HepG2 (cell line): ENCODE measurements around the gene SMYD4. TPM values are rescaled to one million over a fixed set of nuclear protein-coding genes. Genes with fewer than 3 reads are reported as not detected.

ENCODE experiments used
- ATAC-seq: fragments of 200-7000 bp; cut with Tn5 transposase; 3 replicates; pipeline ENCODE4 v1.9.1; 2020; ENCODE audit warnings: mild to moderate bottlenecking, moderate library complexity
- BruUV-seq: library from RNA; stranded (reverse); fragments of 400-500 nt; replicated peaks from 2 replicates; lab custom pipeline; 2021; lab: Mats Ljungman, UMichigan
- CTCF ChIA-PET: fragments of 300-600 bp; formaldehyde crosslinking; extraction: SDS; loops from one replicate; lab custom pipeline; 2021; ENCODE audit warnings: low total read pairs, inconsistent platforms, low intra/inter-chr PET ratio; lab: Yijun Ruan, JAX
- POLR2A ChIA-PET: fragments of 350-600 bp; sonication (Branson Sonifier 250); formaldehyde crosslinking; loops from one replicate; lab custom pipeline; 2020; ENCODE audit warnings: antibody characterized with exemption, inconsistent platforms; lab: Yijun Ruan, JAX
- DNase-seq: peaks from one replicate; pipeline ENCODE4 v3.0.0-alpha.2; 2015; ENCODE audit warnings: low spot score
- FAIRE-seq: peaks from 3 replicates; lab custom pipeline; 2011; peaks lifted over from hg19 to GRCh38; lab: Jason Lieb, UNC
- H2AFZ ChIP-seq: one replicate; pipeline ENCODE4 v1.6.1; 2011; ENCODE audit warnings: low read length, inconsistent platforms
- H3K27ac ChIP-seq: fragments of 300-600 bp; 3 replicates; pipeline ENCODE4 v1.8.0; 2011; ENCODE audit warnings: mixed run types, mild to moderate bottlenecking, mixed read lengths, low read length, inconsistent platforms; ENCODE audit not compliant: insufficient read depth; ENCODE audit errors: extremely low read length
- H3K27me3 ChIP-seq, 2 experiments: fragments of 200-600 bp in 1 of 2; 2 replicates in 1 of 2; 3 replicates in 1 of 2; pipeline versions ENCODE4 v1.6.0 to v1.8.0; 2011; ENCODE audit warnings: low read length in 2 of 2, mild to moderate bottlenecking in 2 of 2, moderate library complexity in 2 of 2, inconsistent platforms in 1 of 2; ENCODE audit not compliant: insufficient read depth in 2 of 2, control insufficient read depth in 1 of 2
- H3K36me3 ChIP-seq, 2 experiments: fragments of 200-600 bp in 1 of 2; replicated peaks in 1 of 2; 2 replicates in 1 of 2; 3 replicates in 1 of 2; pipeline versions ENCODE4 v1.5.1 to v1.8.0; 2011; ENCODE audit warnings: low read length in 2 of 2, inconsistent platforms in 1 of 2; ENCODE audit not compliant: insufficient read depth in 2 of 2, control insufficient read depth in 1 of 2
- H3K4me1 ChIP-seq: 2 replicates; pipeline ENCODE4 v1.5.1; 2012; ENCODE audit warnings: low read length, inconsistent platforms; ENCODE audit not compliant: insufficient read depth
- H3K4me2 ChIP-seq: 2 replicates; pipeline ENCODE4 v1.6.0; 2011; ENCODE audit warnings: low read depth, low read length, inconsistent platforms
- H3K4me3 ChIP-seq, 3 experiments: fragments of 200-600 bp in 1 of 3; sonication (generic), shearing (Covaris generic) in 1 of 3; replicated peaks in 1 of 3; 2 replicates each; pipeline ENCODE4 v1.5.1; 2011 to 2016; ENCODE audit warnings: low read length in 3 of 3, inconsistent platforms in 2 of 3, low read depth in 2 of 3, mild to moderate bottlenecking in 2 of 3, control low read depth in 1 of 3, mixed read lengths in 1 of 3; ENCODE audit not compliant: insufficient read depth in 1 of 3
- H3K79me2 ChIP-seq: one replicate; pipeline ENCODE4 v1.6.1; 2011; ENCODE audit warnings: low read length, inconsistent platforms; ENCODE audit not compliant: insufficient read depth
- H3K9ac ChIP-seq: 2 replicates; pipeline ENCODE4 v1.6.0; 2011; ENCODE audit warnings: mild to moderate bottlenecking, low read depth, low read length, inconsistent platforms; ENCODE audit not compliant: insufficient read depth
- H3K9me3 ChIP-seq: 2 replicates; pipeline ENCODE4 v1.5.1; 2012; ENCODE audit warnings: mild to moderate bottlenecking, low read length
- H4K20me1 ChIP-seq: 2 replicates; pipeline ENCODE4 v1.6.0; 2011; ENCODE audit warnings: inconsistent platforms, mild to moderate bottlenecking, low read length, moderate library complexity; ENCODE audit not compliant: insufficient read depth
- CEBPZ ChIP-seq: IDR thresholded peaks from 2 replicates; pipeline ENCODE4 v1.6.1; 2012; ENCODE audit warnings: low read length, improper control_type of control experiment
- E2F1 ChIP-seq: sonication (generic); formaldehyde crosslinking; IDR thresholded peaks from 2 replicates; pipeline ENCODE4 v1.5.0; 2020; ENCODE audit warnings: missing genetic modification reagents
- NCOR1 ChIP-seq: fragments of 200-600 bp; sonication (generic); IDR thresholded peaks from 2 replicates; pipeline ENCODE4 v1.7.0; 2017; ENCODE audit warnings: antibody characterized with exemption, low read length, borderline replicate concordance
- POLR2G ChIP-seq: fragments of 200-400 bp; formaldehyde crosslinking; IDR thresholded peaks from 2 replicates; pipeline ENCODE4 v1.6.1; 2018; ENCODE audit warnings: mild to moderate bottlenecking, low read depth, low read length, moderate library complexity
- RBM22 ChIP-seq: fragments of 200-400 bp; formaldehyde crosslinking; optimal IDR thresholded peaks from 2 replicates; pipeline ENCODE3; 2017; ENCODE audit warnings: mild to moderate bottlenecking, low read length, moderate library complexity
- TAF1 ChIP-seq: sonication (generic); formaldehyde crosslinking; IDR thresholded peaks from 2 replicates; pipeline ENCODE4 v1.4.0; 2020; ENCODE audit warnings: missing genetic modification reagents
- TEF ChIP-seq: sonication (generic); formaldehyde crosslinking; IDR thresholded peaks from 2 replicates; pipeline ENCODE4 v1.5.0; 2020; ENCODE audit warnings: missing genetic modification reagents
- XRCC5 ChIP-seq: fragments of 200-400 bp; formaldehyde crosslinking; optimal IDR thresholded peaks from 2 replicates; pipeline ENCODE3; 2017; ENCODE audit warnings: mild to moderate bottlenecking, low read length
- ZNF225 ChIP-seq: sonication (generic); formaldehyde crosslinking; IDR thresholded peaks from 2 replicates; pipeline ENCODE4 v1.4.0; 2020; ENCODE audit warnings: mild to moderate bottlenecking, missing genetic modification reagents
- ZNF83 ChIP-seq: sonication (generic); formaldehyde crosslinking; IDR thresholded peaks from 2 replicates; pipeline ENCODE4 v1.4.0; 2020; ENCODE audit warnings: missing genetic modification reagents, mild to moderate bottlenecking, borderline replicate concordance
- WGBS: methylation state at CpG from one replicate; pipeline ENCODE4 v1.1.6; 2017; ENCODE audit warnings: low lambda C conversion rate; 5-methylcytosine and 5-hydroxymethylcytosine counted together
- in situ Hi-C: cut with HindIII; loops from 2 replicates; pipeline ENCODE4 v1.10.0; 2017; ENCODE audit warnings: low pct_unique_long_range_greater_than_20kb; ENCODE audit not compliant: extremely low pct_ligation_motif_present
- intact Hi-C: fragments of 100-400 bp; cut with micrococcal nuclease; formaldehyde crosslinking; loops from one replicate; pipeline ENCODE4 v1.10.0; 2022; ENCODE audit not compliant: unreplicated experiment
- polyA plus RNA-seq, 8 experiments: library from polyadenylated mRNA; depleted of rRNA in 3 of 8; stranded (reverse) in 7 of 8; unstranded in 1 of 8; fragments of >200 nt; fragmentation: Illumina TruSeq in 4 of 8; extraction: Trizol in 4 of 8; gene quantifications; 2 replicates each; pipeline versions ENCODE4 v1.2.1 to v1.2.3, GENCODE V29; 2011 to 2016; ENCODE audit warnings: low read depth in 4 of 8, missing spikeins in 1 of 8, mixed read lengths in 1 of 8; ENCODE audit not compliant: insufficient read depth in 1 of 8
- total RNA-seq, 5 experiments: library from RNA; depleted of rRNA; stranded (reverse); fragments of >200 nt; fragmentation: Illumina TruSeq; extraction: Trizol; gene quantifications; 2 replicates each; pipeline ENCODE4 v1.2.3, GENCODE V29; 2016; ENCODE audit warnings: low read depth in 1 of 5

Gene SMYD4
- total and polyA plus RNA-seq, 2 of the 13 experiments (the other 11 are each of a cell fraction or from before 2014, with no cell fraction given): 7.4 to 11.3 TPM

GRCh38 chr17:1776328-1776727 lies 53.4 kb downstream of the SMYD4 start (continued):
- TF ChIP-seq ZNF83 (no peak), XRCC5 (no peak), TEF (CRISPR knock-in tag) (no peak), E2F1 (CRISPR knock-in tag) (no peak), NCOR1 (no peak)

- intact Hi-C loops (no loop called here), in situ Hi-C loops (no loop called here)
- peaks cover 15% of the 10 kb centered on the region for H3K4me1 ChIP-seq
- H3K4me3 ChIP-seq: no peak overlapping the region
- H4K20me1 ChIP-seq: 0 out of 2 replicates have a peak, but pooled peaks cover 2% of the 10 kb centered on the region
- no peak overlapping the region for H3K27ac ChIP-seq
- H3K4me2 ChIP-seq: no peak overlapping the region
- CTCF ChIA-PET: no interaction called here
- no peaks in the 10 kb centered on the region for H3K79me2 ChIP-seq
- peaks cover 41 to 71% of the 10 kb centered on the region in 2 experiments for H3K36me3 ChIP-seq
- no peak for TF ChIP-seq CEBPZ
- TF ChIP-seq RBM22: peak; percentile 14
- TF ChIP-seq POLR2G: peak; percentile 27; the same call in 1 of the 2 replicates
- TF ChIP-seq ZNF225 (CRISPR knock-in tag): no peak
- 0 out of 2 replicates have a peak, but pooled peaks have one; percentile 1 for TF ChIP-seq TAF1
- 98% methylated on average over 21 of the region's 21 CpGs for WGBS
- no peak for ATAC-seq
- FAIRE-seq: no peak
- H3K9ac ChIP-seq: no peak overlapping the region
- no peak for DNase-seq
- H2AFZ ChIP-seq: no peak overlapping the region
- H3K9me3 ChIP-seq: no peaks in the 10 kb centered on the region
- POLR2A ChIA-PET: interaction anchor here (1.2 to 13.7 kb wide), 6 partner anchors 8 to 60 kb away, joined by 3 to 480 read pairs (median 8); partner anchors contain the start of gene SERPINF1
- no TSS peak for BruUV-seq
- H3K27me3 ChIP-seq: no peaks in the 10 kb centered on the region
These were observed 55.1 kb downstream of the SMYD4 start for GRCh38 chr17:1774390-1775176.
